Islet of Langerhans (tissue), 1 donor: ENCODE results near the gene CEACAM16.
"Not testable (repeated sequence)": the region's sequence is repeated elsewhere in the genome, so short reads cannot be mapped to it uniquely, and the experiment has no call there.

Experiments
- FAIRE-seq: peaks from one replicate; lab custom pipeline; 2011; peaks lifted over from hg19 to GRCh38; lab: Jason Lieb, UNC

CEACAM16 gene, protein sequence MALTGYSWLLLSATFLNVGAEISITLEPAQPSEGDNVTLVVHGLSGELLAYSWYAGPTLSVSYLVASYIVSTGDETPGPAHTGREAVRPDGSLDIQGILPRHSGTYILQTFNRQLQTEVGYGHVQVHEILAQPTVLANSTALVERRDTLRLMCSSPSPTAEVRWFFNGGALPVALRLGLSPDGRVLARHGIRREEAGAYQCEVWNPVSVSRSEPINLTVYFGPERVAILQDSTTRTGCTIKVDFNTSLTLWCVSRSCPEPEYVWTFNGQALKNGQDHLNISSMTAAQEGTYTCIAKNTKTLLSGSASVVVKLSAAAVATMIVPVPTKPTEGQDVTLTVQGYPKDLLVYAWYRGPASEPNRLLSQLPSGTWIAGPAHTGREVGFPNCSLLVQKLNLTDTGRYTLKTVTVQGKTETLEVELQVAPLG

DNA sequence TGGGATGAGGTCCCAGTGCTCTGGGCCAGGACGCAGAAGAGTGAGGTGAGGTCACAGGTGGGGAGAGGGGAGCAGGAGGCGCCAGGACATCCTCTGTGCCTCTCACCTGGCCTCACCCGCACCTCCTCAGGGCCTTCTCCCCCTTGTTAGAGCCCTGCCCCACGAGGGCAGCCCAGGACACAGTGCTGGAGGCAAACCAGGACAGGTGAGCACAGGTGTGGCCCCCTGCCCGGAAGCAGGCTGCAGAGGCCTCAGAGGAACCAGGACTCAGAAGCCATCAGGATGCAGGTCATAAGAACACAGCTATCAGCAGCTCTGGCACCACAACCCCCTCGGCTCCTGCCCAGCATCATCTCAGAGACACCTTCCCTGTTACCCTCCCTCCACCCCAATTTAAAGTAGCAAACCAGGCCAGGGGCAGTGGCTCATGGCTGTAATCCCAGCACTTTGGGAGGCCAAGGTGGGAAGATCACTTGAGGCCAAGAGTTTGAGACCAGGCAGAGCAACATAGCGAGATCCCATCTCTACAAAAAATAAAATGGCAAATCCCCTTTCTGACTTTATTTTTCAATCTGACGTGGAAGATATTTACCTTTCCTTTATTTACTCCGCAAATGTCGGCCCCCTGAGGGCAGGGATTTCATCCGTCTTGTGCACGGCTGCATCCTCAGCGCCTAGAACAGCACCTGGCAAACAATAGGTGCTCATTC is at the start of gene CEACAM16:
Gene CEACAM16, plus strand, starts transcription at position 660 of the 710 bp plus-strand sequence. CDS start 2,306 bp downstream, outside the sequence.
- FAIRE-seq, result no peak

DNA sequence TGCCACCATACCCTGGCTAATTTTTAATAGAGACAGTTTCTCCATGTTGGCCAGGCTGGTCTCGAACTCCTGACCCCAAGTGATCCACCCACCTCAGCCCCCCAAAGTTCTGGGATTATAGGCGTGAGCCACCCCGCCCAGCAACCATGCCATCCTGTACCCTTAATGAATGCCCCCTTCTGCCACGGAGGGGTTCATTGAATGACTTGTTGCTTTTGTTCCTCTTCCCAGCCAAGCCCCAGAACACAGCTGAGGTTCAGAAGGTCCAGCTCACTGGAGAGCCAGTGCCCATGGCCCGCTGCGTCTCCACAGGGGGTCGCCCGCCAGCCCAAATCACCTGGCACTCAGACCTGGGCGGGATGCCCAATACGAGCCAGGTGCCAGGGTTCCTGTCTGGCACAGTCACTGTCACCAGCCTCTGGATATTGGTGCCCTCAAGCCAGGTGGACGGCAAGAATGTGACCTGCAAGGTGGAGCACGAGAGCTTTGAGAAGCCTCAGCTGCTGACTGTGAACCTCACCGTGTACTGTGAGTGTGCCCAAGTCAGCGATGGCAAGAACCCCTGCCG is 49.3 kb upstream of the CEACAM16 start:
- no peak for FAIRE-seq

DNA sequence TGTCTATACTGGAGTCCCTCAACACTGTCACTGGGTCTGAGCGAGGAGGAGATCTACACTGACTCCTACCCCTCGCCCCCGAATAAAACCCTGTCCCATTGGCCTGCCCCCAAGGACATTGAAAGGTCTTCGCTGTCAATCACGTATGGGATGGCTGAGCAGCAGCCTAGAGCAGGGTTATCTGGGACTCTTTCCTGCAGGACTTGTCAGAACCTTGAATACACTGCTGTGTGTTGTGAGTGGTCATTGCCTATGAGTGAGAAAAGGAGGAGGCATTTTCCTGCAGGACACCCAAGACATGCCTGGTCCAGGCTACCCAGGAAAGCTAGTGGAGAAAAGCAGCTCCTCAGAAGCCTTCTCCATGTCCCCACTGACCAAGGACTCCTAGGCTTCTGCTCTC is 45.6 kb upstream of the CEACAM16 start:
- no peak for FAIRE-seq

DNA sequence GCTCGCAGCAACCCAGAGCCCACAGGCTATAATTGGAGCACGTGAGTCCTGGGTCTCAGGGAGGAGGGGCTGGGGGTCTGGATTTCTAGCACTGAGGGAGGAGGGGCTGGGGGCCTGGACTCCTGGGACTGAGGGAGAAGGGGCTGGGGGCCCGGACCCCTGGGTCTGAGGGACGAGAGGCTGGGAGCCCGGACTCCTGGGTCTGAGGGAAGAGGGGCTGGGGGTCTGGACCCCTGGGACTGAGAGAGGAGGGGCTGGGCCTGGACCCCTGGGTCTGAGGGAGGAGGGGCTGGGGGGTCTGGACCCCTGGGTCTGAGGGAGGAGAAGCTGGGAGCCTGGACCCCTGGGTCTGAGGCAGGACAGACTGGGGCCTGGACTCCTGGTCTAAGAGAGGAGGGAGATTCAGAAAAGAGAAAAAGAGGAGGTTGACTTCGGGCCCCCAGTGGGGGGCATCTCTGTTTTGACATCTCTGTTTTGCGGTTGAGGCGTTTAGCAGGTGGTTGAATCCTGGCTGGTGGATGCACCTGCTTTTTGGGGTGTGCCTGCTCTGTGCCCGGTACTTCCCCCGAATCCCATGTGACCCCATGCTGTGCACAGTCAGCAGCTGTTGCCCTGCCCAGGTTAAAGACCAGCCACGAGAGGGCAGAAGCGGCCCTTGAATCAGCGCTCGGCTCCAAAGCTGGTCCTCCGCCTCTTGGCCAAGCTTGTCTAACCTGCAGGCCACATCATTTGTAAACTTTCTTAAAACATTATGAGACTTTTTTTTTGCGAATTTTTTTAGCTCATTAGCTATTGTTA is 44.8 kb upstream of the CEACAM16 start:
- peak; percentile 36 for FAIRE-seq

DNA sequence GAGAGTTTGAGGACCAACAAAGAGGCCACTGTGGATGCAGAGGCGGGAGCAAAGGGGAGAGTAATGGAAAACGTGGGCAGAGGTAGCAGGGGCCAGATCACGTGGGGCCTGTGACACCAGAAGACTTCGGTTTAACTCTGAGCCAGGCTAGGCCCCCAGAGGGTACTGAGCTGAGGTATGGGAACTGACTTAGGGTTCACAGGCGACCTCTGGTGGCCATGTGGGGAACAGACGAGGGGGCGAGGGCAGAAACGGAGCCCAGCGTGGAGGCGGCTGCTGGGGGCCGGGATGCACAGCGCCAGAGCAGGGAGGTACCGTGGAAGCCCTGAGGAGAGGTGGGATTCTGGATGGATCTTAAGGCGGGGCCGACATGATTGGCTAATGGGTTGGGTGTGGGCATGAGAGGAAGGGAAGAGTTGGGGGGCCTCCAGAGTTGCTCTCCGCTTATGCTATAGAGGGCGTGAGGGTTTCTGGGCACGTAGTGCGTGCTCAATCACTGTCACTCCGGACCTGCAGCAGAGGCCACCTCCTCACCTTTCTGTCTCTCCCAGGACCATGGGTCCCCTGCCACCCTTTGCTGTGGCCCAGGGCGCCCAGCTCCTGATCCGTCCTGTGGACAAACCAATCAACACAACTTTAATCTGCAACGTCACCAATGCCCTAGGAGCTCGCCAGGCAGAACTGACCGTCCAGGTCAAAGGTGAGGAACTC is 41.6 kb upstream of the CEACAM16 start:
- no peak for FAIRE-seq

DNA sequence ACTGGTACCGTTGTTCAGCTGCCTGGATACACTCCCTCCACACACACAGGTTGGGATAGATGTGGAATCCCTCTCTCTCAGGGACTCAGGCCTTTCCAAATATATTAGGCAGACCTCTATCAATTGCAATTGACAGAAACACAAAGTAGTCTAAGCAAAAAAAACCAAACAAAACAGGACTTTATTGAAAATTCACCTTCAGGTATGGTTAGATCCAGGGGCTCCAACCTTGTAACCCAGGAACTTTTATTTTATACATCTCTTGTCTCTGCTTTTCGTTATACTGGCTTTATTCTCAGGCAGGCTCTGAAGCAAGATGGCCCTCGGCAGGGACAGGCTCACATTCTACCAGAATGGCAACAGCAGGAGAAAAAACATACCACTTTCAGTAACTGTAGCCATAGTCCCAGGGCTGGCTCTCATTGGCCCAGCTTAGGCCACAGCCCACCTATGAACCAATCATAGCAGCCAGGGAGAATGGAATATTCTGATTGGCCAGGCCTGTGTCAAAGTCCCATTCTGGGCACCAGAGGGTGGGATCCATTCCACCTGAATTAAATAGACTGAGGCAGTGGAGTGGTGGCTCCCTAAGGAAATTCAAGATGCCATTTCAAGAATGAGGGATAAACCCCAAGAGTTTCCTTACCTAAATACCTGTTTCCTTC is 40.8 kb upstream of the CEACAM16 start:
- FAIRE-seq, result no peak

DNA sequence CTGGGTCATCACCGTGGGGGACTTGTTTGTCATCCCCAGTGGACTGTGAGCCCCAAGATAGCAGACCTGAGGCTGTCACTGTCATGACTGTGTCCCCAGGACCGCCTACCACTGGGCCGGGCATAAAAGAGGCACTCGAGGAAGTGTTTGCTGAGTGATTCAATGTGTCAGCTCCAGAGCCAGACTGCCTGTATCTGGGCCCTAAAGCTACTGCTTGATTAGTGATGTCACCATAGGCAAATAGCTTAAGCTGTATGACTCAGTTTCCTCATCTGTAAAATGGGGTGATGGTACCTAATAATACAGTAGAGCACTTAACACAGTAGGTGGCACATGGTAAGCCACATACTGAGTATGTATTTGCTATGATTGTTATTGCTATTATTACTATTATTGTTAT is 38.9 kb upstream of the CEACAM16 start:
- no peak for FAIRE-seq

DNA sequence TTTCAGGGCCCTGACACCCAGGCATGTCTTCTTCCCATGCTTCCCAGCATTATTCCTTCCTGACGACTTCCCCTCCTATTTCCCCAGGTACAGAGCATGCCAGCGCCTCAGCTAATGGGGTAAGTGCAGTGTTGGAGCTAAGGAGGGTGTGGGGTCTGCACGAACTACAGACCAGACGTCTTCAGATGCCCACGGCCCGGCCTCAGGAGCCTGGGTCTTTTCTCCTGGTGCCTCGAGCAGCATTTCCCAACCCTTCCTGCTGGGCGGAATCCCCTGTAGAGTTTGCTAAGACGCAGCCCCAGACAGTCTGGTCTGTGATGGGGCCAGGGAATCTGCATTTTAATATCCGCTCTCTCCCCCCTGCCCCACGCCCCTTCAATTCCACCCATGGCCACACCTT is 37.7 kb upstream of the CEACAM16 start:
- no peak for FAIRE-seq

DNA sequence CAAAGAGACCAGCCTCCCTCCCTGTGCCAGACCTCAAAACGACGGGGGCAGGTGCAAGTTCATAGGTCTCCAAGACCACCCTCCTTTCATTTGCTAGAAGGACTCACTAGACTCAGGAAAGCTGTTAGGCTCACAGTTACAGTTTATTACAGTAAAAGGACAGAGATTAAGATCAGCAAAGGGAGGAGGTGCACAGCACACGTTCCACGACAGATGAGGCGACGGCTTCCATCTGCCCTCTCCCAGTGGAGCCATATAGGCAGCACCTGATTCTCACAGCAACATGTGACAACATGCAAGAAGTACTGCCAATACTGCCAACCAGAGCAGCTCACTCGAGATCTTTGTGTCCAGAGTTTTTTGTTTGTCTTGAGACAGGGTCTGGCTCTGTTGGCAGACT is 37.0 kb upstream of the CEACAM16 start:
- FAIRE-seq, result no peak

DNA sequence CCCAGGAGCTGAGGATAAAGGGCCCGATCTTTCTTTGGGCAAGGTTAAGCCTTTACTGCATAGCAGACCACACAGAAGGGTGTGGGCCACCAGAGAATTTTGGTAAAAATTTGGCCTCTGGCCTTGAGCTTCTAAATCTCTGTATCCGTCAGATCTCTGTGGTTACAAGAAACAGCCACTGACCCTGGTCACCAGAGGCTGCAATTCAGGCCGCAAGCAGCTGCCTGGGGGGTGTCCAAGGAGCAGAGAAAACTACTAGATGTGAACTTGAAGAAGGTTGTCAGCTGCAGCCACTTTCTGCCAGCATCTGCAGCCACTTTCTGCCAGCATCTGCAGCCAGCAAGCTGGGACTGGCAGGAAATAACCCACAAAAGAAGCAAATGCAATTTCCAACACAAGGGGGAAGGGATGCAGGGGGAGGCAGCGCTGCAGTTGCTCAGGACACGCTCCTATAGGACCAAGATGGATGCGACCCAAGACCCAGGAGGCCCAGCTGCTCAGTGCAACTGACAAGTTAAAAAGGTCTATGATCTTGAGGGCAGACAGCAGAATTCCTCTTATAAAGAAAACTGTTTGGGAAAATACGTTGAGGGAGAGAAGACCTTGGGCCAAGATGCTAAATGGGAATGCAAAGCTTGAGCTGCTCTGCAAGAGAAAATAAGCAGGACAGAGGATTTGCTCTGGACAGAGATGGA is 36.1 kb upstream of the CEACAM16 start:
- no peak for FAIRE-seq

DNA sequence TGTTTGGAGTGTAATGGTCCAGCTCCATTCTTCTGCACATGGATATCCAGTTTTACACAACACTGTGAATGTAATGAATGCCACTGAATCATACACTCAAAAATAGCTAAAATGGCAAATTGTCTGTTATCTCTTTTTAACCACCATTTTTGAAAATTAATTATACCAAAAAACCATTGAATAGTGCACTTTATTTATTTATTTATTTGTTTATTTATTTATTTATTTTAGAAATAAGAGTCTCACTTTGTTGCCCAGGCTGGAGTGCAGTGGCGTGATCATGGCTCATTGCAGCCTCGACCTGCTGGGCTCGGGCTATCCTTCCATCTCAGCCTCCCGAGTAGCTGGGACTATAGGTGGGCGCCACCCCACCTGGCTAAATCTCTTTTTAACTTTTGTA is 35.0 kb upstream of the CEACAM16 start:
- FAIRE-seq, result no peak

DNA sequence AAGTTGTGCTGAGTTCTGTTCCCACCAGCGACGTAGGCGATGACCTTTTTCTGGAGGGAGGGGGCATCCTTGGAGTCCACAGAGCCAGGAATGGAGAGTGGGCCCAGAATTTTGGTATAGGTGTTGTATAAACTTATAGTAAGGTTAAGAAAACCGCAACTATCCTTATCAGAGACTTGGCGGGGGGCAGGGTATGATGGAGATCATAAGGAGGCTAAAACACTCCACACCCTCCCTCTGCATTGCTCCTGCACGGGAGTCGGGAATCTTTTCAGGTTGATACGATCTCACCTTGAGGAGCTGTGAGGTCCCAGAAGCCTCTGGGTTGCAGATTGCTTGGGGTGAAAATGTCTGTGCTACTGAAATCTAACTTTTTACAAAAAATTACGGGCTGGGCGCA is 34.0 kb upstream of the CEACAM16 start:
- no peak for FAIRE-seq

DNA sequence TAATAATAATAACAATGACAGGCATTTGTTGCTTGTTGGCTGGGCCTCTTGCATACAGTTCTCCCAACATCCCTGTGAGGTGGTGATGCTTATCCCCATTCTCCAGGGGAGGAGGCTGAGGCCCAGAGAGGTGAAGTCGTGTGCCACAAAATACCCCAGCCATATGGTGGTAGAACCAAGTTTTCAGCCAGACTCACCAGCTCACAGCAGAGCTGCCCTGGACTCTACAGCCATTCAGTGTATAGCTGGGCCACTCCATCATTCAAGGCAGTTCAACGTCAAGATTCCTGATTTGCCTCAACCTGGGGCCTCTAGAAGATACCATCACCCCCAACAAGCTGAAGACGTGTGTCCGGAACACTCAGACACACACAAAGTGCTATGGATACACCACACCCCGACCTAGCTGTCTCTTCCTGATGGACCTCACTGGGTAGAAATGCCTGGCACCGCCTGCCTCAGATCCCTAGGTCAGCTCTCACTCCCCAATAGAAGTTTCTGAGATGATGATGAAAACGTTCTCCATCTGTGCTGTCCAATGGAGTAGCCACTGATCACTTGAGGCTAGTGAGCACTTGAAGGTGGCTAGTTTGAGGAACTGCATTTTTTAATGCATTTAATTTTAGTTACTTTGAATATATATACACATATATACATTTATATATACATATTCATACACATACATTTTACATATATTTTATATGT is 31.9 kb upstream of the CEACAM16 start:
- FAIRE-seq, result no peak

DNA sequence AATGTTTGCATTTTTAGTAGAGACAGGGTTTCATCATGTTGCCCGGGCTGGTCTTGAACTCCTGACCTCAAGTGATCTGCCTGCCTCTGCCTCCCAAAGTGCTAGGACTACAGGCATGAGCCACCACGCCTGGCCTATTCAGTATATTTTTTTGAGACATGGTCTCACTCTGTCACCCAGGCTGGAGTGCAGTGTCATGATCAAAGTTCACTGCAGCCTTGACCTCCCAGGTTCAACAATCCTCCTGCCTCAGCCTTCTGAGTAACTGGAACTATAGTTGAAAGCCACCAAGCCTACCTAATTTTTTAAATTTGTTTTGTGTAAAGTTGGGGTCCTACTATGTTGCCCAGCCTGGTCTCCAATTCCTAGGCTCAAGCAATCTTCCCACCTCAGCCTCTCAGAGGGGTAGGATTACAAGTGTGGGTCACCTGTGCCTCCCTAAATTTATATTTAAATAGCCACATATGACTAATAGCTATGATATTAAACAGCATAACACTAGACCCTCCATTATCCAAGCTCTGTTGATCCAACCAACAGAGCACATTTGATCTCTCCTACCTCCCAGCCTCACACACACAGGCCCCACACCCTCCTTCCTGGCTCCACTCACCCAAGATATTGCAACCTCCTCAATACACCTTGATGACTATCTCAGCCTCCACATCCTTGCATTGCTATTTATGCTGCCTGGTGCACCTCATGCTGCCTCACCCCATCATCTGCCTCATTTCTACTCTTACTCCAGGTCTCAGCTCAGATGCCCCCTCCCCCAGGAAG is 29.8 kb upstream of the CEACAM16 start:
- FAIRE-seq, result no peak

DNA sequence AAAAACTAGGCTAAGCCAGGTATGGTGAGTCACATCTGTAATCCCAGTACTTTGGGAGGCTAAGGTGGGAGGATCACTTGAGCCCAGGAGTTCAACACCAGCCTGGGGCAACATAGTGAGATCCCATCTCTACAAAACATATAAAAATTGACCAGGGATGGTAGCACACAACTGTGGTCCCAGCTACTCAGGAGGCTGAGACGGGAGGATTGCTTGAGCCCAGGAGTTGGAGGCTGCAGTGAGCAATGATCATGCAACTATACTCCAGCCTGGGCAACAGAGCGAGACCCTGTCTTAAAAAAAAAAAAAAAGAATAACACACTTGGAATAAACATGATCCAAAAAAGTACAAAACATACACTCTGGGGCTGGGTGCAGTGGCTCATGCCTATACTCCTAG is 28.9 kb upstream of the CEACAM16 start:
- FAIRE-seq, result not testable (repeated sequence)

DNA sequence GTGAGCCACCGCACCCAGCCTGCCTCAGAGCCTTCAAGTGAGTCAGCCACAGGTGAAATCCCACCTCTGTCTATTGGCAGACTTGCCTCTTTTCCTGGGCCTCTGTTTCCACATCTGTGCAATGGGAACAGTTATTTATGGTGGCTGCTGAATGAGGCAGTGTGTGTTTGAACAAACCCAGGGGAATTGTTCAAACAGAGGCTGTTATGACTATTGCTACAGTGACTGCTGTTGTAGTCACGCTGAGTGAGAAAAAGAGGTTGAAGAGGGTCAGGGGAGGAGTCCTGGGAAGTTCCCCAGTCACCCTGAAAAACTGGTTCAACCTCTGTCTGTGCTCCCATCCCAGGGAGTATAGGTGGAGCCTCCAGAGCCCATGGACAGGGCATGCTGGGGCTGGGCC is 27.6 kb upstream of the CEACAM16 start, which contains the start of gene CEACAM19:
Gene CEACAM19, plus strand, starts transcription at position 83 of the 400 bp plus-strand sequence. CDS start 450 bp downstream, outside the sequence.
- no peak for FAIRE-seq

DNA sequence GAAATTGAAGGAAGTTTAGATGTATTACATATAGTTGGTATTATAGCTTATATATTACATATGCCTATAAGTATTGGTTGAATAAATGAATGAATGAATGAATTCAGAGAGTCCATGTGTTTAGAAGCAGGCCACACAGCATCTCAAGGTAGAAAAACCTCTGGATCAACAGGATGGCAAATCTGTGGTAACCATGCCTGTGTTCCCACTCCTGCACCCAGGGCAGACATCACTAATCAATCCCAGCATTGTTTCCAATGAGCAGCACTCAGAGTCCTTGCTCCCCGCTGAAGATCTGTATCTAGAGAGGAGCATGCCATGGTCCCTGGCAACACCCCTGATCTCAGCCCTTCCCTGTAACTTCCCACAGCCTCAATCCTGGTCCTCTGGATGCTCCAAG is 26.7 kb upstream of the CEACAM16 start:
- FAIRE-seq, result no peak

DNA sequence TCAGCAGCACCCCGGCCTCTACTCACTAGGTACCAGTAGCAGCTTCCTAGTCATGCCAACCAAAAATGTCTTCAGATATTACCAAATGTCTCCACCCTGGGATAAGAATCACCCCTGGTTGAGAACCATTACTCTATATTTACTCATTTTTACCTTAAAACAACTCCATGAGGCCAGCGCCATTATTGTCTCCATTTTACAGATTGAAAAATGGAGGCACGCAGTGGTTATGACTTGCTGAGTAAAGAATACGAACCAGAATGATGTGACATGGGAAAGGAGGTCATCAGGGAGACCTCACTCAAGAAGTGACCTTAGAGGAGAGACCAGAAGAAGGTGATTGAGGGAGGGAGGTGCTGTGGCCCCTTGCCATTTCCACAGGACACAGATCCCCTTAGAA is 25.4 kb upstream of the CEACAM16 start:
- no peak for FAIRE-seq

DNA sequence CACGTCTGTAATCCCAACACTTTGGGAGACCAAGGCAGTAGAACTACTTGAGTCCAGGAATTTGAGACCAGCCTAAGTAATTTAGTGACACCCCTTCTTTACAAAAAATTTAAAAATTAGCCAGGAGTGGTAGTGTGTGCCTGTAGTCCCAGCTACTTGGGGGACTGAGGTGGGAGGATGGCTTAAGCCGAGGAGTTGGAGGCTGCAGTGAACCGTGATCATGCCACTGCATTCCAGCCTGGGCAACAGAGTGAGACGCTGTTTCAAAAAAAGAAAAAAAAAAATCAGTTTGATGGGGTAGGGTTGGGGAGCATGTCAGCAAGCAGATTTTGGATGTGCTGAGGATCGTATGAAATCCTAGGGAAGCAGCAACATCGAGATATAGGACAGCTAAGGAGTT is 23.4 kb upstream of the CEACAM16 start:
- FAIRE-seq, result no peak
